SU-DHL-6 (cell line): ENCODE measurements around the gene BNC2.

Experiments
- CTCF ChIP-seq: fragments of 200-600 bp; sonication (generic); IDR thresholded peaks from one replicate; pipeline ENCODE4 v1.5.1; 2017; ENCODE audit warnings: antibody characterized with exemption, mild to moderate bottlenecking, low read length, moderate library complexity; ENCODE audit not compliant: insufficient read depth, poor library complexity, severe bottlenecking
- EZH2phosphoT487 ChIP-seq: fragments of 200-600 bp; sonication (generic), shearing (Covaris generic); conservative IDR thresholded peaks from 2 replicates; pipeline ENCODE4 v1.6.1; 2018; ENCODE audit warnings: mild to moderate bottlenecking, antibody characterized with exemption, low read length, moderate library complexity, mixed read lengths

GRCh38 chr9:16716601-16717000 lies 153.9 kb downstream of the BNC2 start:
- no peak for TF ChIP-seq CTCF
- TF ChIP-seq EZH2phosphoT487: no peak
